SU-DHL-6 (cell line): ENCODE data around the gene GRB10.

Experiments used
- EZH2phosphoT487 ChIP-seq: fragments of 200-600 bp; sonication (generic), shearing (Covaris generic); conservative IDR thresholded peaks from 2 replicates; pipeline ENCODE4 v1.6.1; 2018; ENCODE audit warnings: mild to moderate bottlenecking, antibody characterized with exemption, low read length, moderate library complexity, mixed read lengths
- TF ChIP-seq, protein P1 (sequence below): fragments of 200-600 bp; sonication (generic); IDR thresholded peaks from one replicate; pipeline ENCODE4 v1.5.1; 2017; ENCODE audit warnings: antibody characterized with exemption, mild to moderate bottlenecking, low read length, moderate library complexity; ENCODE audit not compliant: insufficient read depth, poor library complexity, severe bottlenecking

DNA sequence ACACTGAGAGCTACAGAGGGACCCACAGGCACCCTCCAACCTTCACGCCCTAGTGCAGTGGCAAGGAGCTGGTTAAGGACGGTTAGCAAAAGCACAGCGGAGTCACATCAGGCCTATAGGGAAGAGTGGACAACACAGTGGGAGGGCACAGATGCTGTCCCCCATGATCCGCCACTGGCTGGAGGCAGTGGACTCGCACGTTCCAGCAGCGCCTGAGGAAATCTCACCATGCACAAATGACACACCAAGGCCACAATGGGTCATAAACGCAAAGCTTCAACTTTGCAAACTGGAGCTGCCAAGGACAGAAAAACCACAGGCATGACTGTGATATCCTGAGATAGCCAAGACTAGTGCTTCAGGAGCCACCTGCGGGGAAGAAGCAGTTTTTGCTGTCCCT is 58.8 kb downstream of the GRB10 start:
- TF ChIP-seq, protein P1, sequence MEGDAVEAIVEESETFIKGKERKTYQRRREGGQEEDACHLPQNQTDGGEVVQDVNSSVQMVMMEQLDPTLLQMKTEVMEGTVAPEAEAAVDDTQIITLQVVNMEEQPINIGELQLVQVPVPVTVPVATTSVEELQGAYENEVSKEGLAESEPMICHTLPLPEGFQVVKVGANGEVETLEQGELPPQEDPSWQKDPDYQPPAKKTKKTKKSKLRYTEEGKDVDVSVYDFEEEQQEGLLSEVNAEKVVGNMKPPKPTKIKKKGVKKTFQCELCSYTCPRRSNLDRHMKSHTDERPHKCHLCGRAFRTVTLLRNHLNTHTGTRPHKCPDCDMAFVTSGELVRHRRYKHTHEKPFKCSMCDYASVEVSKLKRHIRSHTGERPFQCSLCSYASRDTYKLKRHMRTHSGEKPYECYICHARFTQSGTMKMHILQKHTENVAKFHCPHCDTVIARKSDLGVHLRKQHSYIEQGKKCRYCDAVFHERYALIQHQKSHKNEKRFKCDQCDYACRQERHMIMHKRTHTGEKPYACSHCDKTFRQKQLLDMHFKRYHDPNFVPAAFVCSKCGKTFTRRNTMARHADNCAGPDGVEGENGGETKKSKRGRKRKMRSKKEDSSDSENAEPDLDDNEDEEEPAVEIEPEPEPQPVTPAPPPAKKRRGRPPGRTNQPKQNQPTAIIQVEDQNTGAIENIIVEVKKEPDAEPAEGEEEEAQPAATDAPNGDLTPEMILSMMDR: no peak
- TF ChIP-seq EZH2phosphoT487: no peak
